Measurements from ENCODE around the gene MIEF1. TPM values are rescaled to one million over a fixed set of nuclear protein-coding genes. Genes with fewer than 3 reads are reported as not detected.
A peak's percentile ranks its signal among the peaks of the same experiment; 100 is the strongest.

The MIEF1 gene
- total and polyA plus RNA-seq, 8 donors, result 5.1 to 47.3 (median 16.2) TPM

DNA sequence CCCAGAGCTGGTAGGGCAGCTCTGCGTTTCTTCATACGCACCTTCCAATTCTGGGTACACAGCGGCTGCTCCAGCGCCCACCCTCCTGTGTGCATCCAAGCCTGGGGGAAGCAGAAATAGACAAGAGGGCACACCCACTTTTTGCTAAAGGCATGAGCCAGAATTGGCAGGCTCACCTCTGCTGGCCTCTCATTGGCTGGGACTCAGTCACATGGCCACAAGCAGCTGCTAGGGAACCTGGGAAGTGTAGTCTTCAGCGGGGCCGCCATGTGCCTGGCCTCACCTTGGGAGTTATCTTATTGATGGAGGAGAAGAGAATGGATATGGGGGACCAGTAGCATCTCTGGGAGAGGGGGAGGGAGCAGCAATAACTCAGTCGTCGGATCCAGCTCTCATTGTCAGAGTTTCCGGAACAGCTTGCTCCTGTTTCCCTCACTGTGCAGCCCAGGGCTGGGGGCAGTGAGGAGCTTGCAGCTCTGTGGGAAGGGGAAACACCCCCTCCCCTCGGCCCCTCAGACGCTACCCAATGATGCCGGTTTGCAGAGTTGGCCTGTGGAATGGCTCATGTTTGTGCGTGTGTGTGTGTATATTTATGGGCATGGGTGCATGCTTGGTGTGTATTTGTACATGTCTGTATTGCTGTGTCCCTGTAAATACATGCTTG lies 11.8 kb upstream of the MIEF1 start:
- Histone ChIP-seq H3K27me3 (no peaks in the 10 kb centered on the region), H3K36me3 (peaks cover 0 to 32% (median 13%) of the 10 kb centered on the region in 4 donors), H3K27ac (no peak overlapping the region), H3K9me3 (no peaks in the 10 kb centered on the region), H3K4me3 (no peak overlapping the region), H3K4me1 (peaks cover 0 to 24% (median 9%) of the 10 kb centered on the region in 4 donors)
- WGBS, 5 donors, result 49 to 58% (median 54%) methylated on average over 12 to 13 of the region's 13 CpGs
- intact Hi-C loops (cut with DNase I; ENCODE audit: low total_unique reads), result no loop called here
- no peak for TF ChIP-seq POLR2A (IDR thresholded peaks at IDR 0.05)
- TF ChIP-seq, protein P1, sequence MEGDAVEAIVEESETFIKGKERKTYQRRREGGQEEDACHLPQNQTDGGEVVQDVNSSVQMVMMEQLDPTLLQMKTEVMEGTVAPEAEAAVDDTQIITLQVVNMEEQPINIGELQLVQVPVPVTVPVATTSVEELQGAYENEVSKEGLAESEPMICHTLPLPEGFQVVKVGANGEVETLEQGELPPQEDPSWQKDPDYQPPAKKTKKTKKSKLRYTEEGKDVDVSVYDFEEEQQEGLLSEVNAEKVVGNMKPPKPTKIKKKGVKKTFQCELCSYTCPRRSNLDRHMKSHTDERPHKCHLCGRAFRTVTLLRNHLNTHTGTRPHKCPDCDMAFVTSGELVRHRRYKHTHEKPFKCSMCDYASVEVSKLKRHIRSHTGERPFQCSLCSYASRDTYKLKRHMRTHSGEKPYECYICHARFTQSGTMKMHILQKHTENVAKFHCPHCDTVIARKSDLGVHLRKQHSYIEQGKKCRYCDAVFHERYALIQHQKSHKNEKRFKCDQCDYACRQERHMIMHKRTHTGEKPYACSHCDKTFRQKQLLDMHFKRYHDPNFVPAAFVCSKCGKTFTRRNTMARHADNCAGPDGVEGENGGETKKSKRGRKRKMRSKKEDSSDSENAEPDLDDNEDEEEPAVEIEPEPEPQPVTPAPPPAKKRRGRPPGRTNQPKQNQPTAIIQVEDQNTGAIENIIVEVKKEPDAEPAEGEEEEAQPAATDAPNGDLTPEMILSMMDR (IDR thresholded peaks at IDR 0.05), result no peak
- no peak for TF ChIP-seq EP300 (IDR thresholded peaks at IDR 0.05)
- TF ChIP-seq POLR2AphosphoS5 (IDR thresholded peaks at IDR 0.05), result peak in 1 of 3 donors; percentile 21
- peak; percentile 76 to 90 for DNase-seq

DNA sequence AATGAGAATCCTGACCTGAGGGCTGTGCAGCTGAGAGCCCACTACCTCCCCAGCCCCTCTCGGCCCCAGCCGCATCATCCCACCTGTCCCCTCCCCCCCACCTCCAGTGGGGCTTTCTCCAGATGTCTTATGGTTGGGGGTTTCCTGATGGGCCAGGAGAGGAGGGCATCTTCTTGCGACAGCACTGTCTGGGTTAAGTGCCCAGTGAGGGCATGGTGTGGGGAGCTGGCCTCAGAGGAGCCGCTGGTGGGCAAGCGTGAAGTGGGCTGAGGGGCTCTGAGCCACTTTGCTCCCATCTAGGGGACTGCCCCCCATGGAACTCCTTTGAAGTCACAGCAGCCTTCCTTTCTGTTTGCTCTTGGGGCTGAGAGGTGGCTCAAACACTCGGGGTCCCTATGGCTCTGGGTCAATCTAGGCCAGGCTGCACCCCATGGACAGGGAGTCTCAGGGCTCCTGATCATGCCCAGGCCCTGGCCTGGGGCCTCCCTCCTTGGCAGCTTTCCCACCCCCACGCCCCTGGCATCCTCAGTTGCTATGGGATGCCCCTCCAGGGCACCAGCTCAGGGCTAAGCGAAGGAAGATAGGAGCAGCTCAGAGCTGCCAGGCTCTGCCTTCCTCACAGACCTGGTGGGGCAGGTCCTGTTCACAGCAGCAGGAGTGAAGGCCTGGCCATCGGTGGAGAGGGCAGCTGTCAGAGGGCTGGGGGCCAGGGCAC lies 11.0 kb upstream of the MIEF1 start:
- Histone ChIP-seq H3K9me3 (no peaks in the 10 kb centered on the region), H3K27me3 (no peaks in the 10 kb centered on the region), H3K27ac (no peak overlapping the region), H3K4me3 (no peak overlapping the region), H3K4me1 (peaks cover 0 to 27% (median 11%) of the 10 kb centered on the region in 4 donors), H3K36me3 (peaks cover 0 to 32% (median 13%) of the 10 kb centered on the region in 4 donors)
- TF ChIP-seq, protein P1 (IDR thresholded peaks at IDR 0.05), result no peak
- no peak for TF ChIP-seq POLR2AphosphoS5 (IDR thresholded peaks at IDR 0.05)
- TF ChIP-seq EP300 (IDR thresholded peaks at IDR 0.05), result no peak
- no peak for TF ChIP-seq POLR2A (IDR thresholded peaks at IDR 0.05)
- no peak for DNase-seq
- WGBS, 5 donors, result 78 to 91% (median 80%) methylated on average over 6 to 9 of the region's 9 CpGs
- intact Hi-C loops (cut with DNase I; ENCODE audit: low total_unique reads), result no loop called here

DNA sequence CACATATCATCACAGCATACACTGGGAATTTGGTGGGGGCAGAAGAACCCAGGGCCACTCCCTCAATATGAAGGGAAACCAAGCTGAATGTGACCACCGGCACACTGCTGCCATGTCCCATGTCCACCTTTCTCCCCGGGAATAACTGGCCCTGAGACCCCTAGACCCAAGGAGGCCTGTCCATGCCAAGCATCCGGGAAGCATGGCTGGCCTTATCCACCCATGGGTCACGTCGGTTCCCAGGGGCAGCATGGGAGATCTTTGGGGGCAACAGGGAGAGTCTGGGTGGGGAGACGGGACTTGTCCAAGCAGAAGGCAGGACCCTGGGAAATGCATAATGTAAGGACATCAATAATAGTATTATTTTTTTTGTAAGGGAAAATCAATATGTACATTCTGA lies 10.4 kb upstream of the MIEF1 start:
- intact Hi-C loops (cut with DNase I; ENCODE audit: low total_unique reads), result no loop called here
- no peak overlapping the region for H3K4me3 ChIP-seq
- WGBS, 5 donors, result 84 to 92% (median 88%) methylated on average over 4 to 6 of the region's 6 CpGs
- H3K36me3 ChIP-seq, result peaks cover 0 to 32% (median 13%) of the 10 kb centered on the region in 4 donors
- H3K9me3 ChIP-seq, result no peaks in the 10 kb centered on the region
- TF ChIP-seq POLR2A (IDR thresholded peaks at IDR 0.05) (no peak), POLR2AphosphoS5 (IDR thresholded peaks at IDR 0.05) (no peak), EP300 (IDR thresholded peaks at IDR 0.05) (no peak)
- TF ChIP-seq, protein P1 (IDR thresholded peaks at IDR 0.05), result no peak
- DNase-seq, result no peak
- H3K27ac ChIP-seq, result no peak overlapping the region
- peaks cover 0 to 33% (median 16%) of the 10 kb centered on the region in 4 donors for H3K4me1 ChIP-seq
- H3K27me3 ChIP-seq, result no peaks in the 10 kb centered on the region

DNA sequence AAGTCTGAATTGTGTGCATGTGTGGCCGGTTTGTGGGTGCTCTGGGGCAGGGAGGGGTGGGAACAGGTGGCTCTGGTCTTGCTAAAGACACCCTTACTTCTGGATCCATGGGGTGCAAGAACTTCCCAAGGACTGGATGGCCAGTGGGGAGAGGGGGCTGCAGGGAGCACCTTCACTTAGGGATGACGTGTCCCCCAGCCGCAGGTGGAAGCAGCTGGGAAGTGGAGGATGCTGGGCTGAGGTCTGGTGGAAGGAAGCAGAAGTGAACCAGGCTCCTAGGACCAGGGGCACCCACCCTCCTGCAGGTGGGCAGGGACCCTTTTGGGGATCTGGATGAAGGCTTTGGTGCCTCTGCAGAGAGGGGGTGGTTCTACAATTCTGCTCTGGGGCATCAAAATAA lies 9.9 kb upstream of the MIEF1 start:
- Histone ChIP-seq H3K27me3 (no peaks in the 10 kb centered on the region), H3K27ac (no peak overlapping the region), H3K36me3 (peaks cover 0 to 29% (median 13%) of the 10 kb centered on the region in 4 donors), H3K4me3 (no peak overlapping the region), H3K9me3 (no peaks in the 10 kb centered on the region), H3K4me1 (peaks cover 0 to 35% (median 17%) of the 10 kb centered on the region in 4 donors)
- 77 to 86% (median 80%) methylated on average over 2 to 3 of the region's 3 CpGs for WGBS, 5 donors
- TF ChIP-seq, protein P1 (IDR thresholded peaks at IDR 0.05), result no peak
- TF ChIP-seq POLR2A (IDR thresholded peaks at IDR 0.05), result no peak
- TF ChIP-seq EP300 (IDR thresholded peaks at IDR 0.05), result no peak
- no peak for TF ChIP-seq POLR2AphosphoS5 (IDR thresholded peaks at IDR 0.05)
- intact Hi-C loops (cut with DNase I; ENCODE audit: low total_unique reads), result no loop called here
- no peak for DNase-seq

Measured in stomach (tissue), 9 donors.